GM21390 (cell line): Measurements from ENCODE around the gene VSTM2B.

Experiments used
- ATAC-seq: cut with Tn5 transposase; IDR thresholded peaks from one replicate; pipeline ENCODE4 v1.9.1; 2021; ENCODE audit not compliant: unreplicated experiment

The VSTM2B gene

DNA sequence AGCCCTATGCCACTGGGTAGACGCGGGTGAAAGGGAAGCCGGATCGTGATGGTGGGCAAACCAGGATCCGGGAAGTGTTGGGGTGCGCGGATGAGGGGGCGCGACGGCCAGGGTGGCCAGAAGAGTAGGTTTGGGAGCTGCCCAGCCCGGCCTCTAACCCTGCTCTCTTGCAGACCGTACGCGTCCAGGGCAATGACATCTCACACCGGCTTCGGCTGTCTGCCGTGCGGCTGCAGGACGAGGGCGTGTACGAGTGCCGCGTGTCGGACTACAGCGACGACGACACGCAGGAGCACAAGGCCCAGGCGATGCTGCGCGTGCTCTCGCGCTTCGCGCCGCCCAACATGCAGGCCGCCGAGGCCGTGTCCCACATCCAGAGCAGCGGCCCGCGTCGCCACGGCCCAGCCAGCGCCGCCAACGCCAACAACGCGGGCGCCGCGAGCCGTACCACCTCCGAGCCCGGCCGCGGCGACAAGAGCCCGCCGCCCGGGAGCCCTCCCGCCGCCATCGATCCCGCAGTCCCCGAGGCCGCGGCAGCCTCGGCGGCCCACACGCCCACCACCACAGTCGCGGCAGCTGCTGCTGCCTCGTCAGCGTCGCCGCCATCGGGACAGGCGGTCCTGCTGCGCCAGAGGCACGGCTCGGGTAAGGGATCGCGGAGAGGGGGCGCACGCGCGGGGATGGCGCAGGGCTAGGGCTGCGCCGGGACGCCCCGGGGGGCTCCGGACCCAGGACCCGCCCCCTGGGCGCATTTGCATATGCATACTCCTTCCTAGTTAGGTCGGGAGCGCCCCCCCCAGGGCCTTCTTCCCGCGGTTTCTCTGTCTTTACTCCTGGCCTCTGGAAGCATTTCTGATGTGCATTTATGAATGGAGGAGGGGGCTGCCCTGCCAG lies 4.1 kb downstream of the VSTM2B start:
- ATAC-seq = no peak

DNA sequence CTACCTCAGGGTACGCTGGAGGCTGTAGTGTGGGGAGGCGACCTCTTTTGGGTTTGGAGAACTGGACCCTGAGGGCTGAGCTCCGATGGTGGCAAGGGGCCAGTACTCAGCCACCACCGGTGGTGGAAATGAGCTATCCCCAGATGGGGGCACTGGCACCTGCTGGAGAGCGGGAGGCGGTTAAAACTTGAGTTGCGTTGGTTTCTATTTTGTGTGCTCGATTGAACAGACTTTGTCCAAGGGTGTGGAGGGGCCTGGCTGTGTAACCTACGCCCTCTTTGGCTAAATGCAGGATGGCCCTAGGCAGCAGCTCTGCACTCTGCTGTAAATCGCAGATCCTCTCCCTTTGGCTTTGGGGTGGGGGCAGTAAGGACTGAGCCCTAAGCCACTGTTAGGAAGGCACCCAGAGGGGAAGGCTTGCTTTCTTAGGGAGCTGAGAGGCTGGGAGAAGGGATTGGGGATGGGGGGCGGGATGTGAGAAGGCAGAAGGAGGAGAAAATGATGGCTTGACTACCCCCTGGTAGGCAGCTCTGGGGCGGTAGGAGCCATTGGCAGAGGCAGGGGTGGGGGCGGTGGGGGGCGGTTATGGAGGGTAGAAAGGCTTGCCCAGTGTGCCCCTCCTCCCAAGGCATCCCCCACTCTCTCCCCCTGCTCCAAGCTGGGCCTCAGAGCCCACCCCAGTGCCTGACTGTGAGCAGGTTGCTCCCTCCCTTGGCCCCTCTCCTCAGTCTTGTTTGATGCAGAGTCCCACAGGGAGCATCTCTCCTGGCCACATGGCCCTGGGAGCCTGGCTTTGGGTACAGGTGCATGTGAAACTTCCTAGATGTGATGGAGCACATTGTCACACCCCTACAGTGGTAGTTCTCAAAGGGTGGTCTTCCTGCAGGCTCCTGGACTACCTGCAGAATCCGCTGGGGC lies 5.0 kb downstream of the VSTM2B start:
- no peak for ATAC-seq

DNA sequence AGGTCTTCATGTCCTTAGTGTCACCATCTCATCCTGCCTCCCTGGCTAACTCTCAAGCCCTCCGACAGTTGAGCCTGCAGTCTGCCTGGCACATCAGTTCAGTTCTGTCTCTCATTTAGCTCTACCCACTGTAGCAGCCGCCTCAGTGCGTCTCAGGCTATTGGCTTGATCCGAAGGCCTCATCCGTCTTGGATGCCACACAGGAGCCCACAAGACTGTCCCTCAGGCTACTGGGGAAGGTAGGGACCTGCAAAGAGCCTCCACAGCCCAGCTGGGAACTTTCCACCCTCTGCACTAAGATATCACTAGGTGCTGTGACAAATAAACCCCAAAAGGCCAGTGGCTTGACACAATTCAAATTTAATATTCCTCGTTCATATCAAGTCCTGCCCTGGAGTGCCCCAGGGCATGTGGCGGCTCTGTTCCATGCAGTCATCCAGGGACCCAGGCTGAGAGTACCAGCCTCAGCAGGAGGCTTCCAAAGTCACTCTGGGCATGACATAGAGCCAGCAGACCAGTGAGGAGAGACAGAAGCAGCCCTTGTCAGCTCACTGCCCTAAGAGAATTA lies 5.7 kb downstream of the VSTM2B start:
- ATAC-seq = no peak

DNA sequence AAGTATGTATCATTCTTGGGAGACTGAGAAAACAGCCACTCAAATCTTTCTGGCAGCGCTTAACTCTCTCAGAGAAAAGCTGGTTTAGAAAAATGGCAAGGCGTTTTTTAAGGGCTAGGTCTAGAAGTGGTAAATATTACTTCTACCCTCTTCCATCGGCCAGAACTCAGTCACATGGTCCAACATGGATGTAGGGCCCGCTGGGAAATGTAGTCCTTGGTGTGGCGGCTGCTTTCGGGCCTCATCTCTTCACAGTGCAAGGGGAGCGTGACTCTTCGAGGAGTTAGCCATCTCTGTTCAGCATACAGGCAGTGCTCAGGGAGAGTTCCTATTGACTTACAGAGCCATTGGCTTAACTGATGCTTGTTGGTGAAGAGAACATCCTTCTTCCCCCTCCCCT lies 6.3 kb downstream of the VSTM2B start:
- no peak for ATAC-seq

GRCh38 chr19:29532956-29533355 lies 7.2 kb downstream of the VSTM2B start:
- ATAC-seq = no peak

DNA sequence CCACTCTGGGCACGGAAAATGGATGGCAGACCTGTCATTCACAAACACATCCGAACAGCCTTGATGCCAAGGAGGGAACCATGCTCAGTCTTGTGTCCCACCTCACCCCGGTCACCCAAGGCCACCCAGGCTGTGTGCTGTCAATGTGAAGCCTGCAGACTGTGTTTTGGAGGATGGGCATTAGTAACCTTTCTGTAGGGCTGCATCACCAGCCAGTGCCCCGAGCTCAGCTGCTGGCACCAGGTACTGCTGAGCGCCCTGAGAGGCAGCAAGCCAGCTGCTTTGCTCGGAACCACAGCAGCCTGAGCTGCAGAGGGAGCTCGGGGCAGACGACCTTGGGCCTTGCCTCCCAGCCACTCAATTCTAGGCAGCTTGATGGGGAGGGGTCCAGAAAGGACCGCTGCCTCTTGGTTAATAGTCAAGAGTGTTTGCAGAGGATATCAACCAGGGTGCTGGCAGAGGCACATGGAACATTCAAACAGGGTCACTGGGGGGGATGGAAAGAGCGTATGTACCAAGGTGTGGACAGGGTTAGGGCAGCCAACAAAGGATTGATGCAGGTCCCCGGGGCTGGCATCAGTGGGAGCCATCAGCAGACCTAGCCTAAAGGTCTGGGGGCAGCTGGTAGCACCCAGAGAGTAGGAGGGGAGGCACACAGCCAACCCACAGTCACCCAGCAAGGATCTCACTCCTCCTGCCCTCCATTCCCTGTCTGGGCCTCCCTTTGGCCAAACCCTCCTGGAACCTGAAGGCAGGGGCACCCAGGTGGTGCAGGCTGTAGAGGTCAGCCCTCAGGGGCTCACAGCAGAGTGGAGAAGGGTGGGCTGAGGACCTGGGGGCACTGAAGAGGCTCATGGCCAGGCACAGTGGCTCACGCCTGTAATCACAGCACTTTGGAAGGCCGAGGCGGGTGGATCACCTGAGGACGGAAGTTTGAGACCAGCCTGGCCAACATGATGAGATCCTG lies 8.1 kb downstream of the VSTM2B start:
- ATAC-seq = no peak

DNA sequence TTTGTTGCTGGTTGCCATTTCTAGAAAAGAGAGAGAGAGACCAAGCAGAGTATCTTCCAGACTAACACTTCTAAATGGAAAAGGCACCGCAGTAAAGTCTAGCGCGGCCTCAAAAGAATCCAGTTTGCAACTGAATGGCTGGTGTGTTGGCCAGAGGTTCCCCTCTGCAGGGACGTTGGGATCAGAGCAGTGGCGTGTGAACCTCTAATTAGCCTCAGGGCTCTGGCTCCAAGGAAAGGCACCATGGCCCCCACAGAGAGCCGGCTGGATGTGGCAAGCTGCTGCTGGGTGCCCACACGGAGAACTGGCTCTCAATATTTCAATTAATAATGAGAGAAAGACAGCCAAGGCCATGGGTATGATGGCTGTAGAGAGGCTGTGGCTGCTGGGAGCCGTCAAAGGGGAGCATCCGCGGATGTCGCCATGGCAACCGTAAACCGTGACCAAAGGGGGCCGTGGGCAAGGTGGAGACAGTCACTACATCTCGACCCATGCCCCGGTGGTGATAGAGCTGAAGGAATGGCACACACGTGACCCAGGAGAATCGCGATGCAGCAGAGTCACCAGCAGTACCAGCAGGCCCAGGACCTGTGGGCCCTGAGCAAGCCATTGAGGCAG lies 9.5 kb downstream of the VSTM2B start:
- no peak for ATAC-seq

DNA sequence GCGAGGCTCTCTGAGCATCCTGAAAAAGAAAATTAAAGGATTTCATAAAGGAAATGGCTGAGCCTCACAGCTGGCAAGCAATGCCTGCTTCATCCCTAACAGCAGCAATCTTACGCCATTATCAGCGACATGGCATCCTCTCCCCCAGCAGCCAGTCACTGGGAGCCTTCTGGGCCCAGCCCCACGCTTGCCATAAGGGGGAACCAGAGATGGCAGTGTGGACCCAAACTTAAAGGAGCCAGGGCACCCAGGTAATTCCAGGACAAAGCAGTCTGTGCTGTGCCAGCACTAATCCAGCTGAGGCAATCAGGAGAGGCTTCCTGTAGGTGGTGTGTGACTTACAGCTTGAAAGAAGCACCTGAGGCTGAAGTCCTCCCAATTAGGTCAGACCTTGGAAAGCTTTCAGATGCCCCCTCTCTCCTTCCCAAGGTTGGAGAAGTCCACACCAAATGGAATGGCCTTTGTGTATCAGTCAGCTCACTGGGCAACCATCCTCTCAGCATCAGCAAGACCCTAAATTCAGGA lies 10.3 kb downstream of the VSTM2B start:
- no peak for ATAC-seq

- ATAC-seq = no peak
Measured at GRCh38 chr19:29537181-29537580, 11.4 kb downstream of the VSTM2B start.

DNA sequence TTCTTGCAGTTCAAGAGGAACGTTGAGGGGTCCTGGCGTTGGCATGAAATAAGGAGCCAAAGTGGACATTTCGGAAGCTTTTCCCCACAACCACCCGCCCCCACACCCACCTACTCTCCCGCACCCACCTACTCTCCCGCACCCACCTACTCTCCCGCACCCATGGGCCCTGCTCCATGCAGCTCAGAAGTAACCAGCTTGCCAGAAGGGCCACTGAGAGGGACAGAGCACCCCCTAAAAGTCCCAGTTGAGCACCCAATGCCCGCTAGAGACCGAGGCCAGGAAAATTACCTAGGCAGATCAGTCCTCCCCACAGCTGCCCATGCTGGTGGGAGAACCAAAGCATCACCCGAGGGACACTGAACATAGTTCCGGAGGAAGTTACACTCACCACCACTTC lies 11.8 kb downstream of the VSTM2B start:
- no peak for ATAC-seq

GRCh38 chr19:29538146-29538545 lies 12.4 kb downstream of the VSTM2B start:
- no peak for ATAC-seq

- no peak for ATAC-seq
Measured at GRCh38 chr19:29538651-29539050, 12.9 kb downstream of the VSTM2B start.

DNA sequence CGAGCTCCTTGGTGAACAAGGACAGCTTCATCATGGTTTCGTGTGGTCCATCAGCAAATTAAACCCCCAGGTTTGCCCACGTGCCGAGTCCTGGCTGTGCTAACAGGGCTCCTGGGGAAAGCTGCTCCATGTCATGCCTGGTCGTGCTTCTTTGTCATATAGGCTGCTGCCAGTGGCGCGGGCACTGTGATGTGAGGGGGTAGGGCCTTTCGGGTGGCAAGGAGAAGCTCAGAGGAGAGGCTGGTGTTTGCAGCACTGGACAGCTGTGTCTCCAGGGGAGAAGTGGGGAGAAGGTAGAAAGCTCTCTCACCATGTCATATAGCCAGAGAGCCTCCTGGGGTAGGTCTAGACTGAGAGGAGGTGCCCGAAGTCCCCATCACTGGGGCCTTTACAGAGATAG lies 13.3 kb downstream of the VSTM2B start:
- no peak for ATAC-seq

- no peak for ATAC-seq
Measured at GRCh38 chr19:29539670-29540069, 13.9 kb downstream of the VSTM2B start.

DNA sequence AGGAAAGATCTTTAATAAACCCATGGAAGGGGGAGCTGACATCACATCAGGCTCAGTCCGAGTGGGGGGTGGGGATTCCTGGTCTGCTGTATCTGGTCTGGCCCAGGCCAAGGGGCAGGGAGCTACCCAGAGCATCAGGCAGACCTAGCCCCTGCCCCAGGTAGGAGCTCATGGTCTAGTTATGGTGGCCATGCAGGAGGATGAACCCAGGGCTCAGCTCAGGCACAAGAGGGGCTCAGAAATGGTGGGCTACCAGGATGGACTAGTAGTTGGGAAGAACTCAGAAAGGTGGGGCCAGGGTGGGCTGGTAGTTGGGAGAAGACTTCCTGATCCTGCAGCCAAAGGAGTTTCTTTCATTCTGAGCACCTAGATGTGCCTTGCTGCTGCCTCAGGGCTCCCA lies 14.3 kb downstream of the VSTM2B start:
- ATAC-seq = no peak

DNA sequence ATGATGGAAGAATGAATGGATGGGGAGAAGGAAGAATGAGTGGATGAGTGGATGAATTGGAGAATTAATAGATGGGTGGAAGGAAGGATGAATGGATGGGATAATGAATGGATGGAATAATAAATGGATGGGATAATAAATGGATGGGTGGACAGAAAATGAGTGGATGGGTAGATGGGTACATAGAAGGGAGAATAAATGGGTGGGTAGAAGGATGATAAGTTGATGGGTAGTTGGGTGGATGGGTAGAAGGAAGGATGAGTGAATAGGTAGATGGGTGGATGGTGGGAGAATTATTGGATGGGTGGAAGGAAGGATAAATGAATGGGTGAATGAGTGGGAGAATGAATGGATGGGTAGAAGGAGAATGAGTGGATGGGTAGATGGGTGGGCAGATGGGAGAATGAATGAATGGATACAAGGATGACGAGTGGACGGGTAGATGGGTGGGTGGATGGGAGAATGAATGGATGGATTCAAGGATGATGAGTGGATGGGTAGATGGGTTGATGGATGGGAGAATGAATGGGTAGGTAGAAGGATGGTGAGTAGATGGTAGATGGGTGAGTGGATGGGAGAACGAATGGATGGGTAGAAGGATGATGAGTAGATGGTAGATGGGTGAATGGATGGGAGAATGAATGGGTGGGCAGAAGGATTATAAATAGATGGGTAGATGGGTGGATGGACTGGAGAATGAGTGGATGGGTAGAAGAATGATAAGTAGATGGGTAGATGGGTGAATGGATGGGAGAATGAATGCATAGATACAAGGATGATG lies 15.9 kb downstream of the VSTM2B start:
- no peak for ATAC-seq

- ATAC-seq = no peak
Measured at GRCh38 chr19:29542327-29542726, 16.5 kb downstream of the VSTM2B start.

GRCh38 chr19:29542776-29543175 lies 17.0 kb downstream of the VSTM2B start:
- no peak for ATAC-seq

- no peak for ATAC-seq
Measured at GRCh38 chr19:29543381-29543780, 17.6 kb downstream of the VSTM2B start.
